ENCODE measurements around the gene RGS19. TPM values are rescaled to one million over a fixed set of nuclear protein-coding genes. Genes with fewer than 3 reads are reported as not detected.
"Not testable (repeated sequence)": the region's sequence is repeated elsewhere in the genome, so short reads cannot be mapped to it uniquely, and the experiment has no call there.

Gene RGS19, protein sequence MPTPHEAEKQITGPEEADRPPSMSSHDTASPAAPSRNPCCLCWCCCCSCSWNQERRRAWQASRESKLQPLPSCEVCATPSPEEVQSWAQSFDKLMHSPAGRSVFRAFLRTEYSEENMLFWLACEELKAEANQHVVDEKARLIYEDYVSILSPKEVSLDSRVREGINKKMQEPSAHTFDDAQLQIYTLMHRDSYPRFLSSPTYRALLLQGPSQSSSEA
- total RNA-seq (10 to 100 TPM in 1 of 2 experiments, 1 to 10 TPM in 1; 9.7 to 14.8 TPM), total RNA-seq (10.6 to 54.8 (median 27.8) reads per million in 172 experiments)
- 78.8 TPM for polyA plus RNA-seq (2013, experiment 1 of 2)
- polyA plus RNA-seq (2013, experiment 2 of 2), result 76.9 TPM

DNA sequence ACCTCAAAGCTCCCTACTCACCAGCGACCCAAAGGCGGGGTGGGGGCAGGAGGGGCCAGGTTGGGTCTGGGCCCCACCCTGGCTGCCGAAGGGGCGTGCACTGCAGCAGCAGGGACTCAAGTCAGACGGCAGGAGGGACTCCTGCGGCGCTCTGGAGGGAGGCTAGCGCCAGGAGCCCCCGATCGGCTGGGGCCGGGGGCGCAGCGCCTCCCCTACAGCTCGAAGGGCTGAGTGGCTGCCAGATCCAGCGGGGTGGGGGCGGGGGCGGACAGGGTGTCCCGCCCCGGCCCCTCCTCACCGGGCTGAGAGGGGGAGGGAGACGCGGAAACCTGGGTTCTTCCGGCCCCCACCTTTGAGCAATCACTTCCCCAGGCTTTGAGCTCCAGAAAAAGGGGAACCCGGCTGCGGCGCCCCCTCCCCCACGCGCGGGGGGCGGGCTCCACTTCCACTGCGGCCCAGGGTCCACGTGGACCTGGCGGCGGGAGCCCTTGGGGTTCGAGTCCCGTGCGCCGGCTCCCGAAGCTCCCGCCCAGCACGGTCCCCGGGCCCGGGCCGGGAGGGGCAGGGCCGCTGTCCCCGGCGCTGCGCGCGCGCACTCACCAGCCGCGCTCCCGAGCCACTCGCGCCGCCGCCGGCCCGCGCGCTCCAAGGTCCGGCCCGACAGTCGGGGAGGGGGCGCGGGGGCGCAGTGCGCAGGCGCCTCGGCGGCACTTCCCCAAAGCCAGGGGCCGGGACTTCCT, at the start of gene RGS19:
Gene RGS19 (minus strand): TSS at position 246 of the 740 bp plus-strand sequence. CDS start 2,632 bp downstream, outside the sequence.
- Mint-ChIP-seq H3K27me3 (no peaks in the 10 kb centered on the region), H3K27ac (peak within 1 kb of the TSS; percentile 86), H3K36me3 (ENCODE audit: low read depth) (peaks cover 17% of the 10 kb centered on the region), H3K9me3 (no peaks in the 10 kb centered on the region), H3K4me1 (ENCODE audit: low read depth) (peaks cover 46% of the 10 kb centered on the region), H3K4me3 (peak within 1 kb of the TSS; percentile 91)
- POLR2A ChIA-PET, result interaction anchor here (0.7 to 3.7 kb wide), 14 partner anchors 9 to 444 kb away, joined by 3 to 30 read pairs (median 5); partner anchors contain the start of genes DNAJC5, PCMTD2, PRPF6 and TCEA2
- CTCF ChIA-PET, result interaction anchor here (1.0 to 1.2 kb wide), 2 partner anchors 22 to 23 kb away, joined by 3 read pairs; no protein-coding TSS in a partner anchor
- H3K9me3 ChIP-seq (ENCODE audit: control insufficient read depth in 1 of 2, insufficient read depth in 1 of 2, low read length in 2 of 2), result no peaks in the 10 kb centered on the region
- H3K4me1 ChIP-seq (ENCODE audit: insufficient read depth, low read length), result peaks cover 63% of the 10 kb centered on the region
- ATAC-seq (ENCODE audit: poor library complexity) (peak; percentile 33), DNase-seq (peak in 13 of 14 experiments; percentile 42 to 87 (median 68))
- H3K36me3 ChIP-seq (ENCODE audit: insufficient read depth, low read length), result peaks cover 22% of the 10 kb centered on the region
- TF ChIP-seq, protein P1, sequence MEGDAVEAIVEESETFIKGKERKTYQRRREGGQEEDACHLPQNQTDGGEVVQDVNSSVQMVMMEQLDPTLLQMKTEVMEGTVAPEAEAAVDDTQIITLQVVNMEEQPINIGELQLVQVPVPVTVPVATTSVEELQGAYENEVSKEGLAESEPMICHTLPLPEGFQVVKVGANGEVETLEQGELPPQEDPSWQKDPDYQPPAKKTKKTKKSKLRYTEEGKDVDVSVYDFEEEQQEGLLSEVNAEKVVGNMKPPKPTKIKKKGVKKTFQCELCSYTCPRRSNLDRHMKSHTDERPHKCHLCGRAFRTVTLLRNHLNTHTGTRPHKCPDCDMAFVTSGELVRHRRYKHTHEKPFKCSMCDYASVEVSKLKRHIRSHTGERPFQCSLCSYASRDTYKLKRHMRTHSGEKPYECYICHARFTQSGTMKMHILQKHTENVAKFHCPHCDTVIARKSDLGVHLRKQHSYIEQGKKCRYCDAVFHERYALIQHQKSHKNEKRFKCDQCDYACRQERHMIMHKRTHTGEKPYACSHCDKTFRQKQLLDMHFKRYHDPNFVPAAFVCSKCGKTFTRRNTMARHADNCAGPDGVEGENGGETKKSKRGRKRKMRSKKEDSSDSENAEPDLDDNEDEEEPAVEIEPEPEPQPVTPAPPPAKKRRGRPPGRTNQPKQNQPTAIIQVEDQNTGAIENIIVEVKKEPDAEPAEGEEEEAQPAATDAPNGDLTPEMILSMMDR (IDR thresholded peaks at IDR 0.05), result no peak
- no peaks in the 10 kb centered on the region for H3K27me3 ChIP-seq (ENCODE audit: control insufficient read depth in 1 of 2, insufficient read depth in 2 of 2, low read length in 2 of 2)
- peak within 1 kb of the TSS; percentile 61 to 80 for H3K27ac ChIP-seq (ENCODE audit: low read depth in 1 of 2, low read length in 2 of 2)
- intact Hi-C loops (cut with DNase I, micrococcal nuclease), result loop anchor here (1.0 to 5.0 kb wide), 5 partner anchors 16 to 173 kb away; partner anchors contain the start of gene TCEA2 (in 2 of the 2)
- peak within 1 kb of the TSS; percentile 93 for H3K4me3 ChIP-seq (ENCODE audit: low read length)

DNA sequence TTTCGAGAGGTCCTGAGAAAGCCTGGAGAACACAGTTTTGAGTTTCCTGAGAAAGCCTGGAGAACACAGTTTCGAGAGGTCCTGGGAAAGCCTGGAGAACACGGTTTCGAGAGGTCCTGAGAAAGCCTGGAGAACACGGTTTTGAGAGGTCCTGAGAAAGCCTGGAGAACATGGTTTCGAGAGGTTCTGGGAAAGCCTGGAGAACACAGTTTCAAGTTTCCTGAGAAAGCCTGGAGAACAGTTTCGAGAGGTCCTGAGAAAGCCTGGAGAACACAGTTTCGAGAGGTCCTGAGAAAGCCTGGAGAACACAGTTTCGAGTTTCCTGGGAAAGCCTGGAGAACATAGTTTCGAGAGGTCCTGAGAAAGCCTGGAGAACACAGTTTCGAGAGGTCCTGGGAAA, 44.2 kb upstream of the RGS19 start:
- intact Hi-C loops (cut with DNase I, micrococcal nuclease), result loop anchor here (5.0 to 10.0 kb wide), 5 partner anchors 141 to 626 kb away; partner anchors contain the start of genes EEF1A2 (in 1 of the 2), PRPF6 (in 1 of the 2) and PTK6 (in 1 of the 2)
- H3K4me3 ChIP-seq (ENCODE audit: low read length); H3K27me3 ChIP-seq (ENCODE audit: control insufficient read depth in 1 of 2, insufficient read depth in 2 of 2, low read length in 2 of 2); POLR2A ChIA-PET; DNase-seq; H3K36me3 Mint-ChIP-seq (ENCODE audit: low read depth); H3K9me3 Mint-ChIP-seq; ATAC-seq (ENCODE audit: poor library complexity); H3K4me1 Mint-ChIP-seq (ENCODE audit: low read depth); H3K4me3 Mint-ChIP-seq; H3K36me3 ChIP-seq (ENCODE audit: insufficient read depth, low read length); H3K9me3 ChIP-seq (ENCODE audit: control insufficient read depth in 1 of 2, insufficient read depth in 1 of 2, low read length in 2 of 2); H3K27ac ChIP-seq (ENCODE audit: low read depth in 1 of 2, low read length in 2 of 2); H3K27ac Mint-ChIP-seq: not testable (repeated sequence)
- H3K27me3 Mint-ChIP-seq, result peaks cover 21% of the 10 kb centered on the region
- CTCF ChIA-PET, result interaction anchor here (4.0 kb wide), 1 partner anchor 41 kb away, joined by 25 read pairs; the partner anchor contains the start of gene LKAAEAR1
- peaks cover 13% of the 10 kb centered on the region for H3K4me1 ChIP-seq (ENCODE audit: insufficient read depth, low read length)

DNA sequence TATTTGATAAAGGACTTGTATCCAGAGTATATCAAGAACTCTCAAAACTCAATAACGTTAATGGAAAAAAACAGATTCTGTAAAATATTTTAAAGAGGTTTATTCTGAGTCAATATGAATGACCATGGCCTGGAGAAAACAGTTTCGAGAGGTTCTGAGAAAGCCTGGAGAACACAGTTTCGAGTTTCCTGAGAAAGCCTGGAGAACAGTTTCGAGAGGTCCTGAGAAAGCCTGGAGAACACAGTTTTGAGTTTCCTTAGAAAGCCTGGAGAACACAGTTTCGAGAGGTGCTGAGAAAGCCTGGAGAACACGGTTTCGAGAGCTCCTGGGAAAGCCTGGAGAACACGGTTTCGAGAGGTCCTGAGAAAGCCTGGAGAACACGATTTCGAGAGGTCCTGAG, 43.6 kb upstream of the RGS19 start:
- H3K27ac Mint-ChIP-seq; H3K9me3 Mint-ChIP-seq; H3K36me3 Mint-ChIP-seq (ENCODE audit: low read depth); ATAC-seq (ENCODE audit: poor library complexity); H3K9me3 ChIP-seq (ENCODE audit: control insufficient read depth in 1 of 2, insufficient read depth in 1 of 2, low read length in 2 of 2); H3K27me3 ChIP-seq (ENCODE audit: control insufficient read depth in 1 of 2, insufficient read depth in 2 of 2, low read length in 2 of 2); H3K4me1 Mint-ChIP-seq (ENCODE audit: low read depth); H3K4me3 ChIP-seq (ENCODE audit: low read length); H3K4me3 Mint-ChIP-seq; H3K36me3 ChIP-seq (ENCODE audit: insufficient read depth, low read length); H3K27ac ChIP-seq (ENCODE audit: low read depth in 1 of 2, low read length in 2 of 2); DNase-seq: not testable (repeated sequence)
- ChIA-PET CTCF (interaction anchor here (1.5 to 4.0 kb wide), 2 partner anchors 40 to 85 kb away, joined by 8 to 25 read pairs; partner anchors contain the start of gene LKAAEAR1), POLR2A (interaction anchor here (0.7 kb wide), 1 partner anchor 645 kb away, joined by 4 read pairs; no protein-coding TSS in a partner anchor)
- H3K27me3 Mint-ChIP-seq, result peaks cover 15% of the 10 kb centered on the region
- intact Hi-C loops (cut with DNase I, micrococcal nuclease), result loop anchor here (5.0 to 10.0 kb wide), 5 partner anchors 141 to 626 kb away; partner anchors contain the start of genes EEF1A2 (in 1 of the 2), PRPF6 (in 1 of the 2) and PTK6 (in 1 of the 2)
- H3K4me1 ChIP-seq (ENCODE audit: insufficient read depth, low read length), result peaks cover 13% of the 10 kb centered on the region
